Spleen (tissue), 11 donors: ENCODE data around the gene NUDT1. TPM values are rescaled to one million over a fixed set of nuclear protein-coding genes. Genes with fewer than 3 reads are reported as not detected.

Experiments
- DNase-seq: peaks from one replicate; pipeline ENCODE4 v3.0.0-alpha.2; 2020
- H3K27ac ChIP-seq, 8 donors: fragments of 200-600 bp; sonication (generic) in 7 of 8; 1 replicate in 4 of 8; 2 replicates in 4 of 8; pipeline versions ENCODE4 v1.5.0 to v1.8.0; 2016 to 2021; ENCODE audit warnings: inconsistent platforms in 4 of 8, mild to moderate bottlenecking in 4 of 8, moderate library complexity in 1 of 8
- H3K27me3 ChIP-seq, 7 donors: fragments of 200-600 bp; sonication (generic) in 6 of 7; replicated peaks in 1 of 7; 1 replicate in 4 of 7; 2 replicates in 3 of 7; pipeline versions ENCODE4 v1.5.0 to v1.8.0; 2016 to 2021; ENCODE audit warnings: inconsistent platforms in 3 of 7, mild to moderate bottlenecking in 1 of 7
- H3K36me3 ChIP-seq, 6 donors: fragments of 200-600 bp; sonication (generic) in 5 of 6; 1 replicate in 4 of 6; 2 replicates in 2 of 6; pipeline versions ENCODE4 v1.5.0 to v1.8.0; 2016 to 2021; ENCODE audit warnings: inconsistent platforms in 2 of 6
- H3K4me1 ChIP-seq, 6 donors: fragments of 200-600 bp; sonication (generic) in 5 of 6; 1 replicate in 3 of 6; 2 replicates in 3 of 6; pipeline versions ENCODE4 v1.5.0 to v1.8.0; 2016 to 2021; ENCODE audit warnings: inconsistent platforms in 3 of 6
- H3K4me3 ChIP-seq, 8 donors: fragments of 200-600 bp; sonication (generic) in 7 of 8; 1 replicate in 4 of 8; 2 replicates in 4 of 8; pipeline versions ENCODE4 v1.5.0 to v1.8.0; 2016 to 2021; ENCODE audit warnings: inconsistent platforms in 4 of 8, mild to moderate bottlenecking in 4 of 8, moderate library complexity in 2 of 8
- H3K9me3 ChIP-seq, 8 donors: fragments of 200-600 bp; sonication (generic) in 7 of 8; 1 replicate in 4 of 8; 2 replicates in 4 of 8; pipeline versions ENCODE4 v1.5.0 to v1.8.0; 2016 to 2021; ENCODE audit warnings: inconsistent platforms in 4 of 8
- POLR2A ChIP-seq, 3 donors: fragments of 450-650 bp; IDR thresholded peaks; one replicate each; pipeline ENCODE4 v1.5.1; 2017; ENCODE audit warnings: antibody characterized with exemption in 3 of 3, mild to moderate bottlenecking in 1 of 3
- POLR2AphosphoS5 ChIP-seq, 3 donors: sonication (generic); formaldehyde crosslinking; IDR thresholded peaks; one replicate each; pipeline ENCODE4 v1.5.1; 2017; ENCODE audit warnings: antibody characterized with exemption in 3 of 3
- WGBS, 5 donors: extraction: QIAGEN DNeasy Blood & Tissue Kit in 3 of 5; methylation state at CpG; one replicate each; pipeline versions ENCODE4 v1.1.5 to v1.1.7; 2013 to 2018; 5-methylcytosine and 5-hydroxymethylcytosine counted together
- intact Hi-C: fragments of 100-400 bp; cut with DNase I; formaldehyde crosslinking; loops from one replicate; pipeline ENCODE4 v1.15.0; 2023; ENCODE audit warnings: low total_unique reads
- polyA plus RNA-seq, 3 donors: library from polyadenylated mRNA; stranded (reverse); fragments of 200-250 nt; gene quantifications; one replicate each; pipeline ENCODE4 v1.2.1, GENCODE V29; 2013
- total RNA-seq, 7 donors: library from RNA; depleted of rRNA in 3 of 7; stranded (reverse); fragments of >200 nt in 3 of 7; fragmentation: NEBNext Ultra II Directional in 4 of 7; extraction: Animal tissue kit (Norgen Biotek cat#: 25700) in 4 of 7; gene quantifications; one replicate each; pipeline versions ENCODE4 v1.1.0 to v1.2.1, GENCODE V29; 2016 to 2021
- TF ChIP-seq, protein P1 (sequence below), 11 experiments: fragments of 200-600 bp in 7 of 11; fragments of 450-650 bp in 4 of 11; sonication (generic) in 4 of 11; IDR thresholded peaks in 8 of 11; conservative IDR thresholded peaks in 3 of 11; 1 replicate in 7 of 11; 2 replicates in 4 of 11; pipeline versions ENCODE4 v1.4.0 to v1.8.0; 2016 to 2021; ENCODE audit warnings: antibody characterized with exemption in 11 of 11, inconsistent platforms in 4 of 11, mild to moderate bottlenecking in 1 of 11
- donor health status: healthy with polysubstance abuse.
- donor health status: DM: no; HTN: no; CAD: no; lungs with moderate emphysema.
- donor health status: DM: no; HTN: no; CAD: no.
- donor health status: Bipolar disorder and iron deficiency.
- donor health status: healthy.
- donor health status: DM: no; HTN: no; CAD: no.
- donor health status: DM: yes; HTN: yes; CAD: no.

The NUDT1 gene
- total and polyA plus RNA-seq, 10 donors = 13.7 to 69.3 (median 22.6) TPM

DNA sequence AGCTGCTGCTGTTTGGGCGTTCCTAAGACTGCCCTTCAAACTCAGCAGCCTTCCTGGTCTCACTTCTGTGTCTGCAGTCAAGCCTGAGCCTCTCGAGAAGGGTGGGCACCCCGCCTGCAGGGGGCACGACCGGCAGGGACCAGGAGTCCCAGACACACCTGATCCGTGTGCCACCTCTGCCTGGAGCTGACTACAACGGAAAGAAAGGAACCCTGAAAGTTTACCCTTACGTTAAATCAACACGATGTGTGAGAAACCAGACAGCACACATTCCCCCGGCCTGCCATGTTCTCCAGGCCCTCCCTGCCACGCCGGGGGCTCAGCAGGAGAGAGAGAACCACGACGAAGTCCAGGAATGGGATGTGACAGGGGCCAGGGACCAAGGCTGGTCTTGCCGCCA lies 14.3 kb upstream of the NUDT1 start:
- DNase-seq = no peak
- Histone ChIP-seq H3K4me1 (peaks cover 12 to 59% (median 34%) of the 10 kb centered on the region in 6 donors), H3K27me3 (no peaks in the 10 kb centered on the region), H3K9me3 (no peaks in the 10 kb centered on the region), H3K27ac (no peak overlapping the region), H3K4me3 (no peak overlapping the region), H3K36me3 (peaks cover 0 to 78% (median 44%) of the 10 kb centered on the region in 6 donors)
- intact Hi-C loops = no loop called here
- 89 to 95% (median 91%) methylated on average over 15 of the region's 15 CpGs for WGBS, 5 donors
- no peak for TF ChIP-seq POLR2A (IDR thresholded peaks at IDR 0.05)
- TF ChIP-seq, protein P1, sequence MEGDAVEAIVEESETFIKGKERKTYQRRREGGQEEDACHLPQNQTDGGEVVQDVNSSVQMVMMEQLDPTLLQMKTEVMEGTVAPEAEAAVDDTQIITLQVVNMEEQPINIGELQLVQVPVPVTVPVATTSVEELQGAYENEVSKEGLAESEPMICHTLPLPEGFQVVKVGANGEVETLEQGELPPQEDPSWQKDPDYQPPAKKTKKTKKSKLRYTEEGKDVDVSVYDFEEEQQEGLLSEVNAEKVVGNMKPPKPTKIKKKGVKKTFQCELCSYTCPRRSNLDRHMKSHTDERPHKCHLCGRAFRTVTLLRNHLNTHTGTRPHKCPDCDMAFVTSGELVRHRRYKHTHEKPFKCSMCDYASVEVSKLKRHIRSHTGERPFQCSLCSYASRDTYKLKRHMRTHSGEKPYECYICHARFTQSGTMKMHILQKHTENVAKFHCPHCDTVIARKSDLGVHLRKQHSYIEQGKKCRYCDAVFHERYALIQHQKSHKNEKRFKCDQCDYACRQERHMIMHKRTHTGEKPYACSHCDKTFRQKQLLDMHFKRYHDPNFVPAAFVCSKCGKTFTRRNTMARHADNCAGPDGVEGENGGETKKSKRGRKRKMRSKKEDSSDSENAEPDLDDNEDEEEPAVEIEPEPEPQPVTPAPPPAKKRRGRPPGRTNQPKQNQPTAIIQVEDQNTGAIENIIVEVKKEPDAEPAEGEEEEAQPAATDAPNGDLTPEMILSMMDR (IDR thresholded peaks at IDR 0.05 in 8 of 11, conservative IDR thresholded peaks at IDR 0.05 in 3 of 11) = no peak
- TF ChIP-seq POLR2AphosphoS5 (IDR thresholded peaks at IDR 0.05) = no peak

- Histone ChIP-seq H3K4me3 (no peak overlapping the region), H3K9me3 (no peaks in the 10 kb centered on the region), H3K27ac (no peak overlapping the region), H3K27me3 (no peaks in the 10 kb centered on the region), H3K36me3 (peaks cover 0 to 67% (median 33%) of the 10 kb centered on the region in 6 donors), H3K4me1 (peaks cover 17 to 67% (median 40%) of the 10 kb centered on the region in 6 donors)
- TF ChIP-seq POLR2AphosphoS5 (IDR thresholded peaks at IDR 0.05) (no peak), POLR2A (IDR thresholded peaks at IDR 0.05) (no peak)
- TF ChIP-seq, protein P1 (IDR thresholded peaks at IDR 0.05 in 8 of 11, conservative IDR thresholded peaks at IDR 0.05 in 3 of 11) = no peak
- intact Hi-C loops = no loop called here
- no peak for DNase-seq
- 87 to 94% (median 91%) methylated on average over 7 to 8 of the region's 8 CpGs for WGBS, 5 donors
These were observed 13.1 kb upstream of the NUDT1 start for GRCh38 chr7:2228921-2229320.

GRCh38 chr7:2229467-2229866 lies 12.6 kb upstream of the NUDT1 start:
- H3K27me3 ChIP-seq = no peaks in the 10 kb centered on the region
- no peak overlapping the region for H3K27ac ChIP-seq
- no peak for TF ChIP-seq POLR2AphosphoS5 (IDR thresholded peaks at IDR 0.05)
- TF ChIP-seq, protein P1 (IDR thresholded peaks at IDR 0.05 in 8 of 11, conservative IDR thresholded peaks at IDR 0.05 in 3 of 11) = no peak
- TF ChIP-seq POLR2A (IDR thresholded peaks at IDR 0.05) = no peak
- no peaks in the 10 kb centered on the region for H3K9me3 ChIP-seq
- DNase-seq = no peak
- peaks cover 0 to 67% (median 33%) of the 10 kb centered on the region in 6 donors for H3K36me3 ChIP-seq
- 90 to 97% (median 96%) methylated on average over 7 of the region's 7 CpGs for WGBS, 5 donors
- H3K4me1 ChIP-seq = peaks cover 17 to 65% (median 38%) of the 10 kb centered on the region in 6 donors
- no peak overlapping the region for H3K4me3 ChIP-seq
- intact Hi-C loops = no loop called here

GRCh38 chr7:2230226-2230625 lies 11.8 kb upstream of the NUDT1 start:
- H3K27ac ChIP-seq = no peak overlapping the region
- no peaks in the 10 kb centered on the region for H3K27me3 ChIP-seq
- no peak overlapping the region for H3K4me3 ChIP-seq
- TF ChIP-seq POLR2AphosphoS5 (IDR thresholded peaks at IDR 0.05) (no peak), POLR2A (IDR thresholded peaks at IDR 0.05) (no peak)
- TF ChIP-seq, protein P1 (IDR thresholded peaks at IDR 0.05 in 8 of 11, conservative IDR thresholded peaks at IDR 0.05 in 3 of 11) = no peak
- H3K4me1 ChIP-seq = peaks cover 17 to 61% (median 38%) of the 10 kb centered on the region in 6 donors
- H3K36me3 ChIP-seq = peaks cover 0 to 67% (median 37%) of the 10 kb centered on the region in 6 donors
- no peaks in the 10 kb centered on the region for H3K9me3 ChIP-seq
- no peak for DNase-seq
- intact Hi-C loops = no loop called here
- 91 to 95% (median 94%) methylated on average over 8 of the region's 8 CpGs for WGBS, 5 donors
